Testis (tissue), 2 donors: ENCODE data around the gene TMPRSS11A.

Source experiments
- POLR2A ChIP-seq: fragments of 450-650 bp; IDR thresholded peaks from one replicate; pipeline ENCODE4 v1.6.1; 2017; ENCODE audit warnings: antibody characterized with exemption, mild to moderate bottlenecking, moderate library complexity
- TF ChIP-seq, protein P1 (sequence below), 3 experiments: fragments of 450-650 bp in 2 of 3; fragments of 200-600 bp in 1 of 3; sonication (generic) in 1 of 3; IDR thresholded peaks; one replicate each; pipeline ENCODE4 v1.5.1; 2016 to 2019; ENCODE audit warnings: antibody characterized with exemption in 3 of 3, mild to moderate bottlenecking in 2 of 3, moderate library complexity in 1 of 3

- TF ChIP-seq POLR2A, result no peak
- TF ChIP-seq, protein P1, sequence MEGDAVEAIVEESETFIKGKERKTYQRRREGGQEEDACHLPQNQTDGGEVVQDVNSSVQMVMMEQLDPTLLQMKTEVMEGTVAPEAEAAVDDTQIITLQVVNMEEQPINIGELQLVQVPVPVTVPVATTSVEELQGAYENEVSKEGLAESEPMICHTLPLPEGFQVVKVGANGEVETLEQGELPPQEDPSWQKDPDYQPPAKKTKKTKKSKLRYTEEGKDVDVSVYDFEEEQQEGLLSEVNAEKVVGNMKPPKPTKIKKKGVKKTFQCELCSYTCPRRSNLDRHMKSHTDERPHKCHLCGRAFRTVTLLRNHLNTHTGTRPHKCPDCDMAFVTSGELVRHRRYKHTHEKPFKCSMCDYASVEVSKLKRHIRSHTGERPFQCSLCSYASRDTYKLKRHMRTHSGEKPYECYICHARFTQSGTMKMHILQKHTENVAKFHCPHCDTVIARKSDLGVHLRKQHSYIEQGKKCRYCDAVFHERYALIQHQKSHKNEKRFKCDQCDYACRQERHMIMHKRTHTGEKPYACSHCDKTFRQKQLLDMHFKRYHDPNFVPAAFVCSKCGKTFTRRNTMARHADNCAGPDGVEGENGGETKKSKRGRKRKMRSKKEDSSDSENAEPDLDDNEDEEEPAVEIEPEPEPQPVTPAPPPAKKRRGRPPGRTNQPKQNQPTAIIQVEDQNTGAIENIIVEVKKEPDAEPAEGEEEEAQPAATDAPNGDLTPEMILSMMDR (IDR thresholded peaks at IDR 0.05), result no peak
These were observed 79.8 kb downstream of the TMPRSS11A start for GRCh38 chr4:67883458-67883857.
